Stimulated activated CD8-positive, alpha-beta memory T cell treated with anti-CD3 and anti-CD28 coated beads, Interleukin-15, amount 100 ng/mL, for 1 hour (primary cell): ENCODE measurements around the gene GPR62.
"Not testable (repeated sequence)": the region's sequence is repeated elsewhere in the genome, so short reads cannot be mapped to it uniquely, and the experiment has no call there.

Source experiments
- DNase-seq: peaks from one replicate; pipeline ENCODE4 v3.0.0-alpha.2; 2020; ENCODE audit warnings: low read depth

The GPR62 gene, protein sequence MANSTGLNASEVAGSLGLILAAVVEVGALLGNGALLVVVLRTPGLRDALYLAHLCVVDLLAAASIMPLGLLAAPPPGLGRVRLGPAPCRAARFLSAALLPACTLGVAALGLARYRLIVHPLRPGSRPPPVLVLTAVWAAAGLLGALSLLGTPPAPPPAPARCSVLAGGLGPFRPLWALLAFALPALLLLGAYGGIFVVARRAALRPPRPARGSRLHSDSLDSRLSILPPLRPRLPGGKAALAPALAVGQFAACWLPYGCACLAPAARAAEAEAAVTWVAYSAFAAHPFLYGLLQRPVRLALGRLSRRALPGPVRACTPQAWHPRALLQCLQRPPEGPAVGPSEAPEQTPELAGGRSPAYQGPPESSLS

GRCh38 chr3:51955175-51955892, at the start of gene GPR62:
TSS of gene GPR62 (plus strand) at chr3:51955381. CDS start at chr3:51955653, 272 bp downstream.
- DNase-seq: no peak

- DNase-seq: no peak
Observed at GRCh38 chr3:51908026-51908425, 47.2 kb upstream of the GPR62 start.

GRCh38 chr3:51916418-51916817, 38.8 kb upstream of the GPR62 start:
- no peak for DNase-seq

DNA sequence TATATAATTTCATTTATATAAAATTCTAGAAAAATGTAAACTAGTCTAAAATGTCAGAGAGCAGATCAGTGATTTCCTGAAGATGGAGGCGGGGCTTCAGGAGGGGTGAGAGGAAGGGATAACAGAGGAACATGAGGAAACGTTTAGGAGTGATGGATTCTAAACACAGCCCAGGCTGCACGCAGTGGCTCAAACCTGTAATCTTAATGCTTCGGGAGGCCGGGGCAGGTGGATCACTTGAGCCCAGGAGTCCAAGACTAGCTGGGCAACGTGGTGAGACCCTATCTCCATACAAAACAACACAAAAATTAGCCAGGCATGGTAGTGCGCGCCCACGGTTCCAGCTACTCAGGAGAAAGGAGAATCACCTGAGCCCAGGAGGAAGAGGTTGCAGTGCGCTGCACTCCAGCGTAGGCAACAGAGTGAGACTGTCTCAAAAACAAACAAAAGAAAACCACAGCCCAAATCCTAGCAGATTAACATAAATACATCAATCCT, 34.1 kb upstream of the GPR62 start:
- DNase-seq: no peak

DNA sequence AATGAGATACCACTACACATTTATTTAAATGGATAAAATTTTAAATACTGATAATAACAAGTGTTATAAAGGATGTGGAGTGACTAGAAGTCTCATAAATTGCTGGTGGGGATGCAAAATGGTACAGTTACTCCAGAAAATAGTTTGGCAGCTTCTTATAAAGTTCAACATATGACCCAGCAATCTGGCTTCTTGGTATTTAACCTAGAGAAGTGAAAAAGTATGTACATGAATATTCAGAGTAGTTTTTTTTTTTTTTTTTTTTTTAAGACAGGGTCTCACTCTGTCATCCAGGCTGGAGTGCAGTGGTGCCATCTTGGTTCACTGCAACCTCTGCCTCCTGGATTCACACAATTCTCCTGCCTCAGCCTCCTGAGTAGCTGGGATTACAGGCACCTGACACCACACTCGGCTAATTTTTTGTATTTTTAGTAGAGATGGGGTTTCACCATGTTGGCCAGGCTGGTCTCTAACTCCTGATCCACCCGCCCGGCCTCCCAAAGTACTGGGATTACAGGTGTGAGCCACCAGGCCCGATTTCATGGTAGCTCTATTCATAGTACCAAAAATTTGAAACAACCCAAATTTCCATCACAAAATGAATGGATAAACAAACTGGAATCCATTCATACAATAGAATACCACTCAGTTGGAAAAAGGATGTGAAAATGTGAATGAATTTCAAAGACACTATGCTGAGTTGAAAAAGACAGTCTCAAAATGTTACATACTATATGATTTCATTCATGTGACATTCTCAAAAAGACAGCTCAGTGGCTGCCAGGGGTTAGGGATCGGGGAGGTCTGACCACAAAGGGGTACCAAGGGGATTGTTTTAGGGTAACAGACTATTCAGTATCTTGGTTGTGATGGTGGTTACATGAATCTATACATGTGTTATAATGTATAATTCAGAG, 27.9 kb upstream of the GPR62 start:
- no peak for DNase-seq

GRCh38 chr3:51928438-51928837, 26.7 kb upstream of the GPR62 start:
- no peak for DNase-seq

- not testable (repeated sequence) for DNase-seq
Observed at GRCh38 chr3:51928981-51929380, 26.2 kb upstream of the GPR62 start.

- no peak for DNase-seq
Observed at GRCh38 chr3:51929420-51930003, 25.7 kb upstream of the GPR62 start.

GRCh38 chr3:51930439-51930838, 24.7 kb upstream of the GPR62 start:
- no peak for DNase-seq

DNA sequence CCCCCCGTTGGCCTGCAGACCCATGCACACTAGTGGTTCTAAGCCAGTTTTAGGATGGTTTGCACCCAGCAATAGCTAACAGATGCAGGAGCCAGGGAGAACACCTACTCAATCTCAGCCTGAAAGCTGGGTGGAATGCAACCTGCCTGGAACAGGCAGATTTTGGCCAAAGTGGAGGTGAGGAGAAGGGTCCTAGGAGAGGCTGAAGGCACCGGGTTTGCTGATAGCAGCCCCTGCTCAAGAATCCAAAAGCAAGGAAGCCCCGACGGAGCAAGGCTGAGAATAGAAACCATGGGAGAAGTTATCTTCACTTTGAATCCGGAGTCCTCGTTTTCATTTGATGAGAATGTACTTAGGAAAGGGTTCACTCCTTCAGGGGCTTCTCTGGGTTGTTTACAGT, 23.4 kb upstream of the GPR62 start:
- DNase-seq: no peak

DNA sequence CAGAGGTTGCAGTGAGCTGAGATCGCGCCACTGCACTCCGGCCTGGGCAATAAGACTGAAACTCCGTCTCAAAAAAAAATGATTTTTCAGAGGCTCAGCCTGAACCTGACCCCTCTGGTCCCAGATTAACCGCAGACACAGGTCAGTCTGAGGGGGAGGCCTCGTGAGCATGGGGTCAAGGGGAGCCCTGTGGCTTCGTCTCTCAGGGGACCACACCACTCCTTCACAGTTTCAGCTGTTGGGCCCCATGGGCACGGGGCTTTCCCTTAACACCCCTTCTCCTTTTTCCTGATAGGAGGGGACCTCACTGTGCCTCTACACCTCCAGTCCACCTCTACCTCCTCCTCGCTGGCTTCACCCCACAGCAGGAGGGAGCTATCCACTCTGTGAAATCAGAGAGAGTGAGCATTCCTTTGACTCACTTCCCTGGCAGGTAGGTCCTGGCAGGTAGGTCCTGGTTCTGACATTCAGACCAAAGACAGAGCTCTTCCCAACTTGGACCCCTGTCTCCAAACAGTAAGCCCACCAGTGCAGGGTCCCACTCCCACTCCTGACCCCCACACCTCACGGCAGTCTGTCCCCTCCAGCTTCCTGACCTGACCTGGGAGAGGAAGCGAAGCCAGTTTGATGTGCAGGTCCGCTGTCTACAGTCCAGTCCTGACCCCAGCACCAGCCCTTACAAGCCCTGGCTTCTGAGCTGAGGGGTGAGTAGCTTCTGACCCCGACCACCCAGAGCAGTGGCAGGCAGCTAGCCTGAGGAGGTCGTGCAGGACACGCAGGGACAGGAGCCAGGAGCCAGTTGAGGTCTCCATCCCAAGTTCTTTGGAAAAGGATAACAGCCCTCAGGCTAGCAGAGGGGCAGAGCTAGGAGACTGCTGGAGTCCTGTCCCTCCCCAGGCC, 22.5 kb upstream of the GPR62 start:
- no peak for DNase-seq

- no peak for DNase-seq
Observed at GRCh38 chr3:51933471-51934138, 21.6 kb upstream of the GPR62 start.

- DNase-seq: no peak
Observed at GRCh38 chr3:51934139-51934850, 20.9 kb upstream of the GPR62 start.

DNA sequence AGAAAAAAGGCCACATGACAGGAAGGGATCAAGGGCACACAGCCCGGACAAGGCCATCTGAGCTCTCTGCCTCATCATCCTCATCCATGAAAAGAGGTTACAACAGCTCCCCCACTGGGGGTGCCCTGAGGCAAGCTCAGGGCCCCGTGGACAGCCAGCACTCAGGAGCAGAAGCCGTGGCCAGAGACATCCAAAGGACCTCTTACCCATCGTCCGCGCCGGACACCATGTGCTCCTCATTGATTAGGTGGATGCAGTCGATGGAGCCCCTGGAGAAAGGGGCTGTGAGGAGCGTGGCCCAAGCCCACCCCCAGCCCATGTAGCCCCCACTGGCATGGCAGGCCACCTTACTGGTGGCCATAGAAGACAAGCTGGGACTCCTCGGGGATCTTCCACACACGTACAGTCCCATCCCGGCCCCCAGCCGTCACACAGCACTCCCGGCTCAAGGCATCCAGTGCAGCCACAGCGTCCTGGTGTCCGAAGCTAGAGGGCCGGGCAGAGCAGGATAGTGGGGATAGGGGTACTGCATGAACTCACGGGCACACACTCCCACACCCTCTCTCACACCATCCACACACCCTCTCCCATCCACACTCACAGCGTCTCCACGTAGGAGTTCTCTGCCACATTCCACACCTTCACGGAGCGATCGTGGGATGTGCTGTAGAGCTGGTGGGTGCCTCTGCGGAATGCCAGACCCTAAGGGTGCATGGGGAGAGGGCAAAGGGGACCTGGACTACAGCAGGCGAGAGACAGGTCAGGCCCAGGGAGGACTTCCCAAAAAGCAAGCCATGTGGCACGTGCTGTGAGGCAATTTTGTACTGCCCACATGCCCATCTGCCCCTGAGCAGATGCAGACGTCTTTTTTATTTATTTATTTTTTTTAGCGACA, 19.9 kb upstream of the GPR62 start:
- DNase-seq: no peak

GRCh38 chr3:51935886-51936755, 19.1 kb upstream of the GPR62 start:
- DNase-seq: no peak

DNA sequence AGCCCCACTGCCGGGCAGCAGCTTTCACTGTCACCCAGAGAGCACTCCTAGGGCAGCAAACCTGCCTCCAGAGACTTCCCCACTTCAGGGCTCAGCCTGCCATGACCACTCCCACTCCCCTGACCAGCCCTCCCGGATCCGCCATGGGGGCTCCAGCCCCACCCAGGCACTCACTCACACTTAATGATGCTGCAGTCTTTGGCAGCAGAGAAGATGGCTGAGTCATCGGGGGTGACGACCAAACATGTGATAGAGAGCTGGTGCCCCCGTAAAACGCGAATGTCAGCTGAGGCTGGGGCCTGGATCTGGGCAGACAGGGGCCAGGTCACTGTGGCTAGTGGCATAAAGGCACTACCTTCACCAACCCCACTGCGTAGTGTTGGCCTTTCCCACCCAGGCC, 18.2 kb upstream of the GPR62 start:
- DNase-seq: no peak

GRCh38 chr3:51937611-51938450, 17.4 kb upstream of the GPR62 start:
- no peak for DNase-seq
